OCI-LY3 (cell line): Measurements from ENCODE around the gene RPS6KC1.

Experiments
- H2AFZ ChIP-seq: fragments of 200-600, 300-600 bp; shearing (Covaris generic); 2 replicates; pipeline ENCODE4 v1.6.0; 2014; ENCODE audit warnings: antibody characterized with exemption, low read depth, low read length
- H3K27ac ChIP-seq: fragments of 200-600, 300-600 bp; sonication (generic); 2 replicates; pipeline ENCODE4 v1.5.1; 2014; ENCODE audit warnings: mild to moderate bottlenecking, low read length, moderate library complexity, mixed read lengths
- H3K27me3 ChIP-seq: fragments of 200-600, 300-600 bp; sonication (generic); 2 replicates; pipeline ENCODE4 v1.6.1; 2014; ENCODE audit warnings: low read depth, low read length, mixed read lengths
- H3K36me3 ChIP-seq: fragments of 200-600, 300-600 bp; sonication (generic); replicated peaks from 2 replicates; pipeline ENCODE3; 2014; ENCODE audit warnings: low read depth, low read length, mixed read lengths
- H3K4me1 ChIP-seq: fragments of 300-600, 200-600 bp; sonication (generic); 2 replicates; pipeline ENCODE4 v1.6.1; 2014; ENCODE audit warnings: low read length, mixed read lengths
- H3K4me2 ChIP-seq: fragments of 200-600, 300-600 bp; sonication (generic); 2 replicates; pipeline ENCODE4 v1.6.1; 2014; ENCODE audit warnings: low read length, mixed read lengths
- H3K4me3 ChIP-seq: fragments of 300-600, 200-600 bp; sonication (generic); 2 replicates; pipeline ENCODE4 v1.5.1; 2014; ENCODE audit warnings: antibody characterized with exemption, mild to moderate bottlenecking, low read length, moderate library complexity
- H3K79me2 ChIP-seq: fragments of 300-600, 200-600 bp; shearing (Covaris generic); 2 replicates; pipeline ENCODE4 v1.6.1; 2014; ENCODE audit warnings: mild to moderate bottlenecking, low read length, mixed read lengths
- H3K9ac ChIP-seq: fragments of 300-600, 200-600 bp; shearing (Covaris generic); 2 replicates; pipeline ENCODE4 v1.6.0; 2014; ENCODE audit warnings: mild to moderate bottlenecking, low read length, moderate library complexity
- H3K9me3 ChIP-seq: fragments of 200-600, 300-600 bp; shearing (Covaris generic); 2 replicates; pipeline ENCODE4 v1.6.1; 2014; ENCODE audit warnings: low read length, mixed read lengths; ENCODE audit not compliant: insufficient read depth
- H4K20me1 ChIP-seq: fragments of 200-600, 300-600 bp; sonication (generic); 2 replicates; pipeline ENCODE4 v1.6.1; 2016; ENCODE audit warnings: low read length, mixed read lengths; ENCODE audit not compliant: insufficient read depth
- CTCF ChIP-seq: fragments of 200-600, 300-600 bp; sonication (generic); IDR thresholded peaks from 2 replicates; pipeline ENCODE4 v1.5.1; 2014; ENCODE audit warnings: antibody characterized with exemption, low read length, low read depth
- EZH2phosphoT487 ChIP-seq: fragments of 200-600 bp; shearing (Covaris generic); IDR thresholded peaks from 2 replicates; pipeline ENCODE4 v1.6.1; 2018; ENCODE audit warnings: antibody characterized with exemption, mixed run types, low read depth

The RPS6KC1 gene

DNA sequence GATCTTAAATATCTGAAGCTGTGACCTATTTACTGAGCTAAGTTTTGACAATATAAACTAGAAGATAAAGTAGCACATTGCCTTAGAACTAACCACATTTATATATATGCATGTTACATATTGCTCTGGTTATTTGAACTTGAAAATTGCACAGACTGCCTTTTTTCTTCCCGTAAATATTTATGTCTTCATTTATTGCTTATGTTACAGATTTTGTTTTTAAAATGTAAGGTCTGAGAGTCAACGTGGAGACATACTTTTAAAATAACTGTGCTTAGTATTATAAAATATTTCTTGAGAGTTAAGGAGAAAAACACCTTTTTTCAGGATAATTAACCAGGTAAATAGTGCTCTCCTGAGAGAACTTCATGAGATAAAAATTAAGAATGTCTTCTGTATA lies 3.1 kb downstream of the RPS6KC1 start:
- Histone ChIP-seq H4K20me1 (no peaks in the 10 kb centered on the region), H3K36me3 (peaks cover 8% of the 10 kb centered on the region), H3K4me1 (peaks cover 23% of the 10 kb centered on the region), H3K4me2 (no peak overlapping the region), H3K27me3 (no peaks in the 10 kb centered on the region), H3K27ac (no peak overlapping the region), H3K79me2 (peaks cover 70% of the 10 kb centered on the region), H3K9ac (no peak overlapping the region), H2AFZ (no peak overlapping the region), H3K9me3 (no peaks in the 10 kb centered on the region), H3K4me3 (no peak overlapping the region)
- TF ChIP-seq EZH2phosphoT487 (no peak), CTCF (no peak)

DNA sequence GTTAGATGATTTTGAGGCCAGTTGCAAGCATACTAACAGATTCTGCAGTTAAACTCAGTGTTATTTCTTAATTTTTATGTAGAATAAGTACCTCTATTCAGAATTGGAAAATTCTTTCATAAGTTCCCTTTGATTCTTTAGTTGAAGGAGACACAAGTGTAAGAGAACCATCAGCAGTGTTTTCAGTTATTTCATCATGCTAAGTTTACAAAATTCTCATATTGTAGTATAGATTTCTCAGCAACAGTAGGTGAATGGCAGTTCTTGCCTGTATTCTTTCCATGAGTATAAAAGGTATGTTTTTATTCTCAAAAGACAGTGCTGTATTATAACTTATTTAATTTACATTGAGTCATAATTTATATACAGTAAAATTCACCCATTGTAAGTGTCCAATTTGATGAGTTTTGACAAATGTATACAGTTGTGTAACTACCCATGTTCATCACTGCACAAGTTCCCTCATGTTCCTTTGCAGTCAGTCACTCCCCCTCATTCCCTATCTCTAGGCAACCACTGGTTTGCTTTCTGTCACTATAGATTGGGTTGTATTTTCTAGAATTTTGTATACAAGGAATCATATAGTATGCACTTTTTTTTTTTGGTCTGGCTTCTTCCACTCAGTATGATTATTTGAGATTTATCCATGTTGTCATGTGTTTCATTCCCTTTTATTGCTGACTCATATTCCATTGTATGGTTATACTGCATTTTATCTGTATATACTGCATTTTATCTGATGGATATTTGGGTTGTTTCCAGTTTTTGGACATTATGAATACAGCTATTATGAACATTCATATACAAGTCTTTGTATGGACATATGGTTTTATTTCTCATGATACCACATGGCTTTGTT lies 3.9 kb downstream of the RPS6KC1 start:
- no peaks in the 10 kb centered on the region for H3K27me3 ChIP-seq
- H3K9ac ChIP-seq, result no peak overlapping the region
- no peak overlapping the region for H3K4me3 ChIP-seq
- peaks cover 19% of the 10 kb centered on the region for H3K4me1 ChIP-seq
- no peak overlapping the region for H3K27ac ChIP-seq
- H4K20me1 ChIP-seq, result no peaks in the 10 kb centered on the region
- no peak overlapping the region for H2AFZ ChIP-seq
- no peak overlapping the region for H3K4me2 ChIP-seq
- H3K79me2 ChIP-seq, result peaks cover 77% of the 10 kb centered on the region
- TF ChIP-seq EZH2phosphoT487 (no peak), CTCF (no peak)
- no peaks in the 10 kb centered on the region for H3K9me3 ChIP-seq
- H3K36me3 ChIP-seq, result peaks cover 8% of the 10 kb centered on the region

DNA sequence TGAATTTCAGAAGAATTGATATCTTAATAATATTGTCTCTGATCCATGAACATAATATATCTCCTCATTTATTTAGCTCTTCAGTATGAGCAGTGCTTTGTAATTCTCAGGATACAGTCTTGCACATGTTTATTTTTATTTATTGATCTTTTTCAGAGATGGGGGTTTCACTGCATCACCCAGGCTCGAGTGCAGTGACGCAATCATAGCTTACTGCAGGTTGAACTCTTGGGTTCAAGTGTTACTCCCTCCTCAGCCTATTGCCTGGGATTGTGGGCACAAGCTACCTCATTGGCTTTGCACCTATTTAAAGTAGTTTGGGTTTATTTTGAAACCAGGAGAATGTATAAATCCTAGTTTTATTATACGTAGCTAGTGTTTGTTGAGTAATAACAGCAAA lies 4.7 kb downstream of the RPS6KC1 start:
- Histone ChIP-seq H3K79me2 (peaks cover 81% of the 10 kb centered on the region), H3K36me3 (peaks cover 8% of the 10 kb centered on the region), H3K9ac (no peak overlapping the region), H3K27me3 (no peaks in the 10 kb centered on the region), H3K4me3 (no peak overlapping the region), H4K20me1 (no peaks in the 10 kb centered on the region), H3K4me2 (no peak overlapping the region), H2AFZ (no peak overlapping the region), H3K27ac (no peak overlapping the region), H3K9me3 (no peaks in the 10 kb centered on the region), H3K4me1 (peaks cover 16% of the 10 kb centered on the region)
- no peak for TF ChIP-seq CTCF

DNA sequence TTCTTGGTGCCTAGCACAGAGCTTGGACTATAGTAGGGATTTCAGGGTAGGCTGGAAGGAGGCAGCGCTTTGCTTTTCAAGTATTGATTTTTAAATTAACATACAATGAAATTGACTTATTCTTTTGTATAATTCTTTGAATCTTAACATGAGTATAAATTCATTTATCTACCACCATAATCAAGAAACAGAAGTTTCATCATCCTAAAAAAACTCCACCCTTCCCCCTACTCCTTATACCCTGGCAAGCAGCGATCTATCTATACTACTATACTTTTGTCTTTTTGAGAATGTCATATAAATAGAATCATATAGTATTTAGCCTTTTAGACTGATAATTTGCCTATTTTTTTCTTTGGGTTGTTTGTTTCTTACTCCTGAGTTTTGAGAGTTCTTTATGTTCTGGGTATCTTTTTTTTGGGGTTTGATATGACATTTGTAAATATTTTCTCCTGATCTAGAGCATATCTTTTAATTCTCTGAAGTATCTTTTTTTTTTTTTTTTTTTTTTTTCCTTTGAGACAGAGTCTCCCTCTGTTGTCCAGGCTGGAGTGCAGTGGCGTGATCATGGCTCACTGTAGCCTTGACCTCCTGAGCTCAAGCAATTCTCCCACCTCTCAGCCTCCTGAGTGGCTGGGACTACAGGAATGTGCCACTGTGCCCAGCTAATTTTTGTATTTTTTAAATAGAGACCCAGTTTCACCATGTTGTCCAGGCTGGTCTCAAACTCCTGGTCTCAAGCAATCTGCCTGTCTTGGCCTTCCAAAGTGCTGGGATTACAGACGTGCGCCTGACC lies 6.4 kb downstream of the RPS6KC1 start:
- Histone ChIP-seq H4K20me1 (no peaks in the 10 kb centered on the region), H3K9ac (no peak overlapping the region), H2AFZ (no peak overlapping the region), H3K27ac (no peak overlapping the region), H3K4me1 (peaks cover 10% of the 10 kb centered on the region; the same call in 1 of the 2 replicates), H3K36me3 (peaks cover 11% of the 10 kb centered on the region), H3K79me2 (peaks cover 82% of the 10 kb centered on the region), H3K4me3 (no peak overlapping the region), H3K27me3 (no peaks in the 10 kb centered on the region), H3K9me3 (no peaks in the 10 kb centered on the region), H3K4me2 (no peak overlapping the region)
- TF ChIP-seq CTCF, result no peak
- no peak for TF ChIP-seq EZH2phosphoT487
